ENCODE data around the gene TMEM184B.

The TMEM184B gene

DNA sequence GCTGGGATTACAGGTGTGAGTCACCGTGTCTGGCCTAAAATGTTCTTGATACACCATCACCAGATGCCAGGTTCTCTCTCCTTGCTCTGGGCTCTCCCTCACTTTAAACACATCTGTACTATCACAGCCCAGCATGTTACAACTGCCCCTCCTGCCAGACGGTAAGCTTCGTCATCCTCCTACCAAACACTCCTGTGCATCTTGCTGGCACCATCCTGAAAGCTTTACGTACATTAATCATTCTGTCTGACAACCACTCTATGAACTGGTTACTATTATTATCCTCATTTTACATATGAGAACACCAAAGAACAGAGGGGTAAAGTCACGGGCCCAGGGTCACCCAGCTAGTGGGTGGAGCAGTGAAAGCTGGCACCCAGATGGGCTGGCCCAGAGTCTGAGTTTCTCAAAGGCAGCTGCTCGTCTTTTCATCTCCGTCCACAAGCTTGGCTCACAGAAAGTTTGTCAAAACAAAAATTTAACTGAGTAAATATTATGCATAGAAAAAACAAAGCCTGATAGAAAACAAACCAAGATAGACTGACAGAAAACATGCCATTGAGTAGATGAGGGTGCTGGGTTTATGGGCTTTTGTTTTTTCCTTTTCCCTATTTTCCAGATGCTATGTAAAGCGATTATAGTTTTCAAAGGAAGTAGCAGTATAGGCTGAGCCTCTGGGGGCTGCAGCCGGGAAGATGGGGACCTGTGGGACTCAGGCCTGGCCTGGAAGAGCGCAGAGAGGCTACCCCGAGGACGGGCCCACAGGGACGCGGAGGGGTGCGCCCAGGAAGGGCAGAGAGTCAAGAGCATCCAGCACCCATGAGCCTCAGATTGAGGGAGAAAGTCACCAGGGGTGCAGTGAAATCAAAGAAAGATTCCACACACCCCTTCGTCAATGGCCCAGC, 100.6 kb downstream of the TMEM184B start:
- H3K9me3 ChIP-seq, result no peaks in the 10 kb centered on the region
- no peak overlapping the region for H3K4me3 ChIP-seq (ENCODE audit: low read depth in 1 of 2, low read length in 1 of 2)
- TF ChIP-seq, protein P1, sequence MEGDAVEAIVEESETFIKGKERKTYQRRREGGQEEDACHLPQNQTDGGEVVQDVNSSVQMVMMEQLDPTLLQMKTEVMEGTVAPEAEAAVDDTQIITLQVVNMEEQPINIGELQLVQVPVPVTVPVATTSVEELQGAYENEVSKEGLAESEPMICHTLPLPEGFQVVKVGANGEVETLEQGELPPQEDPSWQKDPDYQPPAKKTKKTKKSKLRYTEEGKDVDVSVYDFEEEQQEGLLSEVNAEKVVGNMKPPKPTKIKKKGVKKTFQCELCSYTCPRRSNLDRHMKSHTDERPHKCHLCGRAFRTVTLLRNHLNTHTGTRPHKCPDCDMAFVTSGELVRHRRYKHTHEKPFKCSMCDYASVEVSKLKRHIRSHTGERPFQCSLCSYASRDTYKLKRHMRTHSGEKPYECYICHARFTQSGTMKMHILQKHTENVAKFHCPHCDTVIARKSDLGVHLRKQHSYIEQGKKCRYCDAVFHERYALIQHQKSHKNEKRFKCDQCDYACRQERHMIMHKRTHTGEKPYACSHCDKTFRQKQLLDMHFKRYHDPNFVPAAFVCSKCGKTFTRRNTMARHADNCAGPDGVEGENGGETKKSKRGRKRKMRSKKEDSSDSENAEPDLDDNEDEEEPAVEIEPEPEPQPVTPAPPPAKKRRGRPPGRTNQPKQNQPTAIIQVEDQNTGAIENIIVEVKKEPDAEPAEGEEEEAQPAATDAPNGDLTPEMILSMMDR (IDR thresholded peaks at IDR 0.05), result no peak
- peaks cover 27 to 28% of the 10 kb centered on the region in 2 experiments for H3K4me1 ChIP-seq (ENCODE audit: control insufficient read depth in 1 of 2, insufficient read depth in 1 of 2, low read depth in 1 of 2, low read length in 1 of 2)
- no peaks in the 10 kb centered on the region for H3K27me3 ChIP-seq
- peaks cover 10% of the 10 kb centered on the region for H3K36me3 ChIP-seq
- H3K27ac ChIP-seq, result peak overlapping the region; percentile 1

- no peak overlapping the region for H3K27ac ChIP-seq
- TF ChIP-seq, protein P1 (IDR thresholded peaks at IDR 0.05), result no peak
- peaks cover 10 to 11% of the 10 kb centered on the region in 2 experiments for H3K4me1 ChIP-seq (ENCODE audit: control insufficient read depth in 1 of 2, insufficient read depth in 1 of 2, low read depth in 1 of 2, low read length in 1 of 2)
- no peak overlapping the region for H3K4me3 ChIP-seq (ENCODE audit: low read depth in 1 of 2, low read length in 1 of 2)
- no peaks in the 10 kb centered on the region for H3K9me3 ChIP-seq
- peaks cover 10% of the 10 kb centered on the region for H3K36me3 ChIP-seq
- no peaks in the 10 kb centered on the region for H3K27me3 ChIP-seq
Observed at GRCh38 chr22:38170469-38170868, 102.3 kb downstream of the TMEM184B start.

Measured in neutrophil (primary cell).